Renal cortex interstitium (tissue), 11 donors: ENCODE data around the gene CEBPA. TPM values are rescaled to one million over a fixed set of nuclear protein-coding genes. Genes with fewer than 3 reads are reported as not detected.
"Not testable (repeated sequence)": the region's sequence is repeated elsewhere in the genome, so short reads cannot be mapped to it uniquely, and the experiment has no call there.

Experiments
- DNase-seq, 11 donors: peaks; one replicate each; pipeline ENCODE4 v3.0.0-alpha.2; 2013; ENCODE audit warnings: low read depth in 9 of 11, low spot score in 4 of 11; ENCODE audit errors: extremely low read depth in 1 of 11
- polyA plus RNA-seq, 3 donors: library from polyadenylated mRNA; unstranded; fragments of 120-200 nt; gene quantifications; one replicate each; pipeline ENCODE4 v1.2.1, GENCODE V29; 2013; ENCODE audit not compliant: insufficient read length in 3 of 3

CEBPA gene
- polyA plus RNA-seq, 3 donors = 2.3 to 7.0 (median 3.0) TPM

- no peak for DNase-seq
Observed at GRCh38 chr19:33335446-33335845, 33.1 kb upstream of the CEBPA start.

- DNase-seq = no peak
Observed at GRCh38 chr19:33334271-33334670, 31.9 kb upstream of the CEBPA start.

GRCh38 chr19:33333642-33334041 is 31.3 kb upstream of the CEBPA start:
- DNase-seq = no peak

GRCh38 chr19:33333151-33333550 is 30.8 kb upstream of the CEBPA start:
- no peak for DNase-seq

GRCh38 chr19:33332248-33332647 is 29.9 kb upstream of the CEBPA start:
- no peak for DNase-seq

GRCh38 chr19:33329736-33330135 is 27.4 kb upstream of the CEBPA start:
- DNase-seq = no peak

GRCh38 chr19:33329060-33329459 is 26.7 kb upstream of the CEBPA start:
- no peak for DNase-seq

- DNase-seq = no peak
Observed at GRCh38 chr19:33325920-33326319, 23.6 kb upstream of the CEBPA start.

GRCh38 chr19:33324628-33325027 is 22.3 kb upstream of the CEBPA start:
- no peak for DNase-seq

GRCh38 chr19:33323093-33323820 is 20.9 kb upstream of the CEBPA start:
- DNase-seq = no peak

- no peak for DNase-seq
Observed at GRCh38 chr19:33320636-33321035, 18.3 kb upstream of the CEBPA start.

- DNase-seq = not testable (repeated sequence)
Observed at GRCh38 chr19:33317991-33318390, 15.7 kb upstream of the CEBPA start.

- no peak for DNase-seq
Observed at GRCh38 chr19:33317517-33317916, 15.2 kb upstream of the CEBPA start.

- DNase-seq = no peak
Observed at GRCh38 chr19:33316541-33317264, 14.4 kb upstream of the CEBPA start.

GRCh38 chr19:33312808-33313207 is 10.5 kb upstream of the CEBPA start:
- not testable (repeated sequence) for DNase-seq

- DNase-seq = no peak
Observed at GRCh38 chr19:33312065-33312464, 9.7 kb upstream of the CEBPA start.

- no peak for DNase-seq
Observed at GRCh38 chr19:33311326-33311682, 9.0 kb upstream of the CEBPA start.

- DNase-seq = no peak
Observed at GRCh38 chr19:33310606-33311325, 8.4 kb upstream of the CEBPA start.

GRCh38 chr19:33309826-33310225 is 7.5 kb upstream of the CEBPA start:
- DNase-seq = no peak
